MM.1S (cell line): ENCODE results near the gene STX8.

Experiments used
- DNase-seq: peaks from one replicate; pipeline ENCODE4 v3.0.0-alpha.2; 2015
- H2AFZ ChIP-seq: fragments of 300-600 bp; sonication (generic); 2 replicates; pipeline ENCODE4 v1.6.0; 2016; ENCODE audit warnings: antibody characterized with exemption, low read length
- H3F3A ChIP-seq: fragments of 300-600 bp; sonication (generic); 2 replicates; pipeline ENCODE4 v1.6.1; 2016; ENCODE audit warnings: mild to moderate bottlenecking, antibody characterized with exemption, low read length, moderate library complexity, mixed read lengths; ENCODE audit not compliant: insufficient read depth
- H3K27ac ChIP-seq: fragments of 300-600 bp; sonication (generic); 2 replicates; pipeline ENCODE4 v1.5.1; 2016; ENCODE audit warnings: mild to moderate bottlenecking, low read length
- H3K27me3 ChIP-seq: fragments of 300-600 bp; sonication (generic); replicated peaks from 2 replicates; pipeline ENCODE4 v1.6.0; 2016; ENCODE audit warnings: low read length; ENCODE audit not compliant: insufficient read depth
- H3K36me3 ChIP-seq: fragments of 300-600 bp; sonication (generic); replicated peaks from 2 replicates; pipeline ENCODE4 v1.6.1; 2016; ENCODE audit warnings: mild to moderate bottlenecking, low read length, mixed read lengths; ENCODE audit not compliant: insufficient read depth
- H3K4me1 ChIP-seq: fragments of 300-600 bp; sonication (generic); 2 replicates; pipeline ENCODE4 v1.6.1; 2016; ENCODE audit warnings: low read length, mixed read lengths
- H3K4me2 ChIP-seq: fragments of 300-600 bp; sonication (generic); 2 replicates; pipeline ENCODE4 v1.6.0; 2016; ENCODE audit warnings: low read depth, low read length
- H3K4me3 ChIP-seq: fragments of 300-600 bp; sonication (generic); 2 replicates; pipeline ENCODE4 v1.5.1; 2016; ENCODE audit warnings: low read length, mixed read lengths
- H3K79me2 ChIP-seq: fragments of 300-600 bp; sonication (generic); 2 replicates; pipeline ENCODE4 v1.6.1; 2016; ENCODE audit warnings: mixed run types, low read length, mixed read lengths
- H3K9ac ChIP-seq: fragments of 300-600 bp; sonication (generic); 2 replicates; pipeline ENCODE4 v1.6.1; 2016; ENCODE audit warnings: low read length, mixed read lengths
- H3K9me2 ChIP-seq: fragments of 300-600 bp; sonication (generic); replicated peaks from 2 replicates; pipeline ENCODE4 v1.6.1; 2016; ENCODE audit warnings: mild to moderate bottlenecking, low read length, mixed read lengths; ENCODE audit not compliant: insufficient read depth
- H3K9me3 ChIP-seq: fragments of 300-600 bp; sonication (generic); replicated peaks from 2 replicates; pipeline ENCODE4 v1.6.1; 2016; ENCODE audit warnings: mild to moderate bottlenecking, low read length, mixed read lengths; ENCODE audit not compliant: insufficient read depth
- H4K20me1 ChIP-seq: fragments of 300-600 bp; sonication (generic); 2 replicates; pipeline ENCODE4 v1.6.1; 2016; ENCODE audit warnings: mild to moderate bottlenecking, low read length, moderate library complexity, mixed read lengths; ENCODE audit not compliant: insufficient read depth
- CTCF ChIP-seq: fragments of 300-600 bp; sonication (generic); IDR thresholded peaks from 2 replicates; pipeline ENCODE4 v1.5.1; 2016; ENCODE audit warnings: antibody characterized with exemption, low read length, mixed read lengths
- EZH2 ChIP-seq: fragments of 300-600 bp; sonication (generic); optimal IDR thresholded peaks from 2 replicates; pipeline ENCODE3; 2017; ENCODE audit warnings: low read depth, mild to moderate bottlenecking, antibody characterized with exemption, low read length, mixed read lengths
- EZH2phosphoT487 ChIP-seq: fragments of 300-600 bp; sonication (generic); IDR thresholded peaks from 2 replicates; pipeline ENCODE4 v1.6.1; 2018; ENCODE audit warnings: antibody characterized with exemption, low read length

The STX8 gene

DNA sequence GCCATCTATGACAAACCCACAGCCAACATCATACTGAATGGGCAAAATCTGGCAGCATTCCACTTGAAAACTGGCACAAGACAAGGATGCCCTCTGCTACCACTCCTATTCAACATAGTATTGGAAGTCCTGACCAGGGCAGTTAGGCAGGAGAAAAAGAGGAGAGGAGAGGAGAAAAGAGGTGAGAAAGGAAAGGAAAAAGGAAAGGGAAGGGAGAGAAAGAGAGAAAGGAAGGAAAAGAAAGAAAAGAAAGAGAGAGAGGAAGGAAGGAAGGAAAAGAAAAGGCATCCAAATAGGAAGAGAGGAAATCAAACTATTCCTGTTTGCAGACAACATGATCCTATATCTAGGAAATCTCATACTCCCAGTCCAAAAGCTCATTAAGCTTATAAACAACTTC, 11.5 kb downstream of the STX8 start:
- Histone ChIP-seq H3K4me3 (no peak overlapping the region), H3K4me2 (no peak overlapping the region), H3K9me3 (no peaks in the 10 kb centered on the region), H3K9ac (no peak overlapping the region), H3K27ac (no peak overlapping the region), H3K36me3 (no peaks in the 10 kb centered on the region), H4K20me1 (no peaks in the 10 kb centered on the region), H3K79me2 (0 out of 2 replicates have a peak, but pooled peaks cover 2% of the 10 kb centered on the region), H2AFZ (no peak overlapping the region), H3K9me2 (no peaks in the 10 kb centered on the region), H3K27me3 (no peaks in the 10 kb centered on the region), H3F3A (no peaks in the 10 kb centered on the region), H3K4me1 (no peaks in the 10 kb centered on the region)
- no peak for DNase-seq
- TF ChIP-seq EZH2phosphoT487: no peak
- TF ChIP-seq CTCF: no peak
- TF ChIP-seq EZH2: no peak

DNA sequence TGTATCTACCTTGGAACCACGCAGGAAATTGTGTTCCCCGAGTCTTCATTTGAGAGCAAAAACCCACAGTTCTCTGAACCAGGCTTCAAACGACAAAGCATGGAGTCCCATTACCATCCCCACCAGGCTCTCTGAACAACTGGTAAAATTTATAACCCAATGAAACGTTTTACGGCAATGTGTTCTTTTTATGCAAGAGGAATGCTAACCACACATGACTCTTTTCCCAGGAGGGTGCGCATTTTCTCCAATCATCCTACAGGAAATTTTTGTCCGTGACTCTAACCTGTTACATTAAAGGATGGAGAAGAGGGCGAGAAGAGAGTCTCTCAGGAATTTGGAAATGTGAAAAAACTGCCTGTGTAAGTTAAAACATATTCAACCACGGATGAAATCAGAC, 17.8 kb downstream of the STX8 start:
- Histone ChIP-seq H3K79me2 (0 out of 2 replicates have a peak, but pooled peaks cover 2% of the 10 kb centered on the region), H3K4me1 (no peaks in the 10 kb centered on the region), H3K9ac (no peak overlapping the region), H3F3A (no peaks in the 10 kb centered on the region), H3K9me2 (no peaks in the 10 kb centered on the region), H3K9me3 (no peaks in the 10 kb centered on the region), H3K4me3 (no peak overlapping the region), H3K4me2 (no peak overlapping the region), H3K36me3 (no peaks in the 10 kb centered on the region), H2AFZ (no peak overlapping the region), H4K20me1 (no peaks in the 10 kb centered on the region), H3K27me3 (no peaks in the 10 kb centered on the region), H3K27ac (no peak overlapping the region)
- DNase-seq: no peak
- no peak for TF ChIP-seq CTCF
- no peak for TF ChIP-seq EZH2phosphoT487
- TF ChIP-seq EZH2: no peak

DNA sequence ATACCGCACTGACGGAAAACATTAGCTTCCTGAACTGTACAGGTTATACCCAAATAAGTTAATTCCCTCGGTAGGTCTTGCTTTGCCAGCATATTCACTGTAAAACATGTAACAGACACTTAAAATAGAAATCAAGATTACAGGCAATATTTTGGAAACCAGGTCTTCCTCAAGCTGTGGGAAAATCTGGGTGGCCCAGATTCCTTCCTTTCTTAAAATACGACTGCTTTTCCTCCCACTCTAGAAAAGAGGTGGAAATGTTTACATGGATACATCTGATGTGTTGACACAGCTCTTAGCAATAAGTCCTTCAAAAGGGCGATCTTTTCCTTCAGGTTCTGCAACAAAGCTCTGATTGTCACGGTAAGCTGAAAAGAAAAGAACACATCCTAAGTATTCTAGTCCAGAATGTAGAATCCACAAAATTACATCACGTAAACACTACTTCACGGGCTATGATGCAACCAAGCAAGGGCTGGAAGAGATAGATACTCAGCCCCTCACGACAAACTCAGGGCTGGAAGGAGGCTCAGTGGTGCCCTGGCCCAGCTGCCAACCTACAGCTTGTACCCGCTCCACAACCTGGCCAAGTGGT, 18.4 kb downstream of the STX8 start:
- Histone ChIP-seq H3K27me3 (no peaks in the 10 kb centered on the region), H3K9ac (no peak overlapping the region), H3K36me3 (no peaks in the 10 kb centered on the region), H4K20me1 (no peaks in the 10 kb centered on the region), H3K4me2 (no peak overlapping the region), H3F3A (no peaks in the 10 kb centered on the region), H3K4me1 (no peaks in the 10 kb centered on the region), H2AFZ (no peak overlapping the region), H3K9me3 (no peaks in the 10 kb centered on the region), H3K9me2 (no peaks in the 10 kb centered on the region), H3K27ac (no peak overlapping the region), H3K4me3 (no peak overlapping the region), H3K79me2 (0 out of 2 replicates have a peak, but pooled peaks cover 2% of the 10 kb centered on the region)
- TF ChIP-seq CTCF (no peak), EZH2 (no peak), EZH2phosphoT487 (no peak)
- no peak for DNase-seq
